HepG2 (cell line): ENCODE measurements around the gene SNU13. TPM values are rescaled to one million over a fixed set of nuclear protein-coding genes. Genes with fewer than 3 reads are reported as not detected.

Source experiments
- BRCA1 ChIP-seq: sonication (generic); formaldehyde crosslinking; IDR thresholded peaks from 2 replicates; pipeline ENCODE4 v1.4.0; 2020; ENCODE audit warnings: missing genetic modification reagents
- MED13 ChIP-seq: sonication (generic); formaldehyde crosslinking; IDR thresholded peaks from 2 replicates; pipeline ENCODE4 v1.5.0; 2020; ENCODE audit warnings: missing genetic modification reagents
- NPAS2 ChIP-seq: sonication (generic); formaldehyde crosslinking; IDR thresholded peaks from 2 replicates; pipeline ENCODE4 v1.8.0; 2022; ENCODE audit warnings: mild to moderate bottlenecking, missing genetic modification reagents, borderline replicate concordance
- POLR2AphosphoS2 ChIP-seq: IDR thresholded peaks from 2 replicates; pipeline ENCODE4 v1.6.1; 2011; ENCODE audit warnings: low read depth, low read length, improper control_type of control experiment
- SMAD9 ChIP-seq: sonication (generic); formaldehyde crosslinking; IDR thresholded peaks from 2 replicates; pipeline ENCODE4 v1.5.1; 2020; ENCODE audit warnings: mild to moderate bottlenecking, missing genetic modification reagents
- TBX3 ChIP-seq: fragments of 450-650 bp; IDR thresholded peaks from 2 replicates; pipeline ENCODE4 v1.6.1; 2017; ENCODE audit warnings: antibody characterized with exemption, mild to moderate bottlenecking, inconsistent platforms, borderline replicate concordance
- TCF7 ChIP-seq: sonication (generic); IDR thresholded peaks from 2 replicates; pipeline ENCODE4 v1.6.1; 2016; ENCODE audit warnings: antibody characterized with exemption, low read depth
- TCF7L2 ChIP-seq: IDR thresholded peaks from 2 replicates; pipeline ENCODE4 v1.6.1; 2011; ENCODE audit warnings: mild to moderate bottlenecking, low read depth, low read length, moderate library complexity
- THAP8 ChIP-seq: sonication (generic); formaldehyde crosslinking; IDR thresholded peaks from 2 replicates; pipeline ENCODE4 v1.5.1; 2020; ENCODE audit warnings: missing genetic modification reagents, mild to moderate bottlenecking, borderline replicate concordance
- THAP9 ChIP-seq: sonication (generic); formaldehyde crosslinking; IDR thresholded peaks from 2 replicates; pipeline ENCODE4; 2020; ENCODE audit warnings: missing genetic modification reagents, mild to moderate bottlenecking, borderline replicate concordance
- ZBTB44 ChIP-seq: sonication (generic); formaldehyde crosslinking; IDR thresholded peaks from 2 replicates; pipeline ENCODE4 v1.4.0; 2020; ENCODE audit warnings: missing genetic modification reagents
- ZFP37 ChIP-seq: sonication (generic); formaldehyde crosslinking; IDR thresholded peaks from 2 replicates; pipeline ENCODE4 v1.4.0; 2020; ENCODE audit warnings: missing genetic modification reagents, borderline replicate concordance
- ZNF3 ChIP-seq: IDR thresholded peaks from 2 replicates; pipeline ENCODE4 v1.7.0; 2017; ENCODE audit warnings: inconsistent platforms
- polyA plus RNA-seq, 8 experiments: library from polyadenylated mRNA; depleted of rRNA in 3 of 8; stranded (reverse) in 7 of 8; unstranded in 1 of 8; fragments of >200 nt; fragmentation: Illumina TruSeq in 4 of 8; extraction: Trizol in 4 of 8; gene quantifications; 2 replicates each; pipeline versions ENCODE4 v1.2.1 to v1.2.3, GENCODE V29; 2011 to 2016; ENCODE audit warnings: low read depth in 4 of 8, missing spikeins in 1 of 8, mixed read lengths in 1 of 8; ENCODE audit not compliant: insufficient read depth in 1 of 8
- total RNA-seq, 5 experiments: library from RNA; depleted of rRNA; stranded (reverse); fragments of >200 nt; fragmentation: Illumina TruSeq; extraction: Trizol; gene quantifications; 2 replicates each; pipeline ENCODE4 v1.2.3, GENCODE V29; 2016; ENCODE audit warnings: low read depth in 1 of 5

SNU13 gene
- total and polyA plus RNA-seq, 2 of the 13 experiments (the other 11 are each of a cell fraction or from before 2014, with no cell fraction given) = 203 to 287 TPM

GRCh38 chr22:41702763-41703162, 14.1 kb upstream of the SNU13 start (continued):
- TF ChIP-seq ZFP37 (CRISPR knock-in tag) = no peak
- no peak for TF ChIP-seq THAP9
- no peak for TF ChIP-seq ZBTB44 (CRISPR knock-in tag)
- TF ChIP-seq ZNF3 (CRISPR knock-in tag) = no peak
- TF ChIP-seq THAP8 (CRISPR knock-in tag) = no peak
- TF ChIP-seq POLR2AphosphoS2 = no peak
- no peak for TF ChIP-seq BRCA1 (CRISPR knock-in tag)
- no peak for TF ChIP-seq TBX3
- TF ChIP-seq MED13 (CRISPR knock-in tag) = no peak
- TF ChIP-seq NPAS2 = no peak
- no peak for TF ChIP-seq TCF7
- TF ChIP-seq SMAD9 = no peak
- no peak for TF ChIP-seq TCF7L2
